ENCODE data around the gene TTC13. TPM values are rescaled to one million over a fixed set of nuclear protein-coding genes. Genes with fewer than 3 reads are reported as not detected.

Gene TTC13
- polyA plus RNA-seq, 3 donors = 9.2 to 24.4 (median 10.8) TPM

GRCh38 chr1:230858236-230858820 lies 120.3 kb downstream of the TTC13 start:
- intact Hi-C loops (cut with micrococcal nuclease) = no loop called here
- Histone ChIP-seq H3K4me3 (replicated peaks in 1 of 3; ENCODE audit: low read depth in 2 of 3, low read length in 3 of 3) (no peak overlapping the region), H3K36me3 (replicated peaks in 1 of 2; ENCODE audit: control insufficient read depth in 1 of 2, insufficient read depth in 2 of 2, low read length in 2 of 2) (no peaks in the 10 kb centered on the region), H3K9ac (ENCODE audit: insufficient read depth, low read length, poor library complexity, severe bottlenecking) (no peak overlapping the region), H3K27ac (ENCODE audit: low read depth in 1 of 2, low read length in 2 of 2) (no peak overlapping the region), H3K79me2 (ENCODE audit: insufficient read depth, low read length) (no peaks in the 10 kb centered on the region), H3K9me3 (replicated peaks in 1 of 2; ENCODE audit: control insufficient read depth in 1 of 2, insufficient read depth in 1 of 2, low read length in 2 of 2) (no peaks in the 10 kb centered on the region), H3K27me3 (ENCODE audit: control insufficient read depth in 2 of 2, insufficient read depth in 2 of 2, low read length in 2 of 2) (no peaks in the 10 kb centered on the region), H4K20me1 (ENCODE audit: insufficient read depth, low read length) (no peaks in the 10 kb centered on the region), H3K4me1 (ENCODE audit: control insufficient read depth in 1 of 2, insufficient read depth in 2 of 2, low read length in 2 of 2) (no peaks in the 10 kb centered on the region), H2AFZ (ENCODE audit: insufficient read depth, low read depth, low read length, poor library complexity, severe bottlenecking) (no peak overlapping the region), H3K4me2 (replicated peaks; ENCODE audit: extremely low read depth, low read length, poor library complexity, severe bottlenecking) (no peak overlapping the region)
- H3K27ac Mint-ChIP-seq = no peak overlapping the region
- H3K4me3 Mint-ChIP-seq = no peak overlapping the region
- no peak for DNase-seq
- 100% methylated on average over 2 of the region's 7 CpGs for WGBS (ENCODE audit: insufficient coverage)
- H3K4me1 Mint-ChIP-seq = peaks cover 5% of the 10 kb centered on the region
- H3K27me3 Mint-ChIP-seq (ENCODE audit: low read depth in 3 of 3) = peaks cover 0 to 4% (median 0%) of the 10 kb centered on the region in 3 donors
- H3K36me3 Mint-ChIP-seq = no peaks in the 10 kb centered on the region
- peaks cover 0 to 3% (median 0%) of the 10 kb centered on the region in 7 donors for H3K9me3 Mint-ChIP-seq
- no peak for TF ChIP-seq CTCF (IDR thresholded peaks at IDR 0.05)

- TF ChIP-seq CTCF (IDR thresholded peaks at IDR 0.05) = no peak
- Histone ChIP-seq H3K4me2 (replicated peaks; ENCODE audit: extremely low read depth, low read length, poor library complexity, severe bottlenecking) (no peak overlapping the region), H3K4me3 (replicated peaks in 1 of 3; ENCODE audit: low read depth in 2 of 3, low read length in 3 of 3) (no peak overlapping the region), H3K9me3 (replicated peaks in 1 of 2; ENCODE audit: control insufficient read depth in 1 of 2, insufficient read depth in 1 of 2, low read length in 2 of 2) (no peaks in the 10 kb centered on the region), H4K20me1 (ENCODE audit: insufficient read depth, low read length) (no peaks in the 10 kb centered on the region), H3K36me3 (replicated peaks in 1 of 2; ENCODE audit: control insufficient read depth in 1 of 2, insufficient read depth in 2 of 2, low read length in 2 of 2) (no peaks in the 10 kb centered on the region), H2AFZ (ENCODE audit: insufficient read depth, low read depth, low read length, poor library complexity, severe bottlenecking) (no peak overlapping the region), H3K4me1 (ENCODE audit: control insufficient read depth in 1 of 2, insufficient read depth in 2 of 2, low read length in 2 of 2) (no peaks in the 10 kb centered on the region), H3K9ac (ENCODE audit: insufficient read depth, low read length, poor library complexity, severe bottlenecking) (no peak overlapping the region), H3K27me3 (ENCODE audit: control insufficient read depth in 2 of 2, insufficient read depth in 2 of 2, low read length in 2 of 2) (no peaks in the 10 kb centered on the region), H3K79me2 (ENCODE audit: insufficient read depth, low read length) (no peaks in the 10 kb centered on the region), H3K27ac (ENCODE audit: low read depth in 1 of 2, low read length in 2 of 2) (no peak overlapping the region)
- peaks cover 5% of the 10 kb centered on the region for H3K4me1 Mint-ChIP-seq
- H3K36me3 Mint-ChIP-seq = no peaks in the 10 kb centered on the region
- intact Hi-C loops (cut with micrococcal nuclease) = no loop called here
- WGBS (ENCODE audit: insufficient coverage) = no CpG with 5 or more reads among the region's 1 CpG
- peaks cover 0 to 4% (median 0%) of the 10 kb centered on the region in 3 donors for H3K27me3 Mint-ChIP-seq (ENCODE audit: low read depth in 3 of 3)
- H3K4me3 Mint-ChIP-seq = no peak overlapping the region
- no peak overlapping the region for H3K27ac Mint-ChIP-seq
- no peak for DNase-seq
- peaks cover 0 to 3% (median 2%) of the 10 kb centered on the region in 7 donors for H3K9me3 Mint-ChIP-seq
Observed at GRCh38 chr1:230857822-230858221, 120.8 kb downstream of the TTC13 start.

Data from CD14-positive monocyte (primary cell).